Liver (tissue), 9 donors: ENCODE measurements around the gene CNIH1. TPM values are rescaled to one million over a fixed set of nuclear protein-coding genes. Genes with fewer than 3 reads are reported as not detected.
"Not testable (repeated sequence)": the region's sequence is repeated elsewhere in the genome, so short reads cannot be mapped to it uniquely, and the experiment has no call there.

ENCODE experiments used
- DNase-seq: peaks from one replicate; pipeline ENCODE4 v3.0.0-alpha.2; 2017; ENCODE audit warnings: low spot score
- H3K27ac ChIP-seq, 2 donors: one replicate each; pipeline ENCODE4 v1.7.0; 2013; ENCODE audit warnings: inconsistent platforms in 2 of 2, low read length in 2 of 2, control low read depth in 1 of 2, low read depth in 1 of 2, mild to moderate bottlenecking in 1 of 2
- H3K27me3 ChIP-seq, 4 donors: one replicate each; pipeline versions ENCODE4 v1.6.1 to v1.7.0; 2013; ENCODE audit warnings: low read length in 3 of 4, inconsistent platforms in 1 of 4, mild to moderate bottlenecking in 1 of 4, moderate library complexity in 1 of 4; ENCODE audit not compliant: control insufficient read depth in 4 of 4, insufficient read depth in 4 of 4
- H3K36me3 ChIP-seq, 4 donors: one replicate each; pipeline versions ENCODE4 v1.6.1 to v1.7.0; 2013; ENCODE audit warnings: low read length in 3 of 4, mild to moderate bottlenecking in 3 of 4, low read depth in 1 of 4, moderate library complexity in 1 of 4; ENCODE audit not compliant: control insufficient read depth in 4 of 4, insufficient read depth in 3 of 4
- H3K4me1 ChIP-seq, 4 donors: one replicate each; pipeline versions ENCODE4 v1.6.1 to v1.7.0; 2013; ENCODE audit warnings: low read length in 3 of 4, mild to moderate bottlenecking in 3 of 4, moderate library complexity in 1 of 4; ENCODE audit not compliant: control insufficient read depth in 4 of 4, insufficient read depth in 4 of 4
- H3K4me3 ChIP-seq, 3 donors: one replicate each; pipeline versions ENCODE4 v1.6.1 to v1.7.0; 2013; ENCODE audit warnings: low read length in 3 of 3, control low read depth in 1 of 3, low read depth in 1 of 3, mild to moderate bottlenecking in 1 of 3
- H3K9ac ChIP-seq, 2 donors: one replicate each; pipeline ENCODE4 v1.7.0; 2013; ENCODE audit warnings: low read length in 2 of 2, mild to moderate bottlenecking in 2 of 2, moderate library complexity in 2 of 2, control low read depth in 1 of 2, low read depth in 1 of 2
- H3K9me3 ChIP-seq, 4 donors: one replicate each; pipeline versions ENCODE4 v1.6.1 to v1.7.0; 2013; ENCODE audit warnings: low read length in 3 of 4; ENCODE audit not compliant: control insufficient read depth in 4 of 4
- FOXA2 ChIP-seq: IDR thresholded peaks from 2 replicates; pipeline ENCODE4 v1.6.1; 2016; ENCODE audit warnings: antibody characterized with exemption
- GABPA ChIP-seq, 2 donors: IDR thresholded peaks in 1 of 2; conservative IDR thresholded peaks in 1 of 2; 2 replicates each; pipeline ENCODE4 v1.6.1; 2016; ENCODE audit warnings: antibody characterized with exemption in 2 of 2, mild to moderate bottlenecking in 1 of 2, moderate library complexity in 1 of 2
- HNF4A ChIP-seq, 2 donors: conservative IDR thresholded peaks; 2 replicates each; pipeline ENCODE4 v1.6.1; 2016; ENCODE audit warnings: antibody characterized with exemption in 2 of 2, mild to moderate bottlenecking in 2 of 2
- HNF4G ChIP-seq: IDR thresholded peaks from 2 replicates; pipeline ENCODE4 v1.6.1; 2016; ENCODE audit warnings: antibody characterized with exemption
- JUND ChIP-seq, 2 donors: IDR thresholded peaks; 2 replicates each; pipeline ENCODE4 v1.6.1; 2016; ENCODE audit warnings: antibody characterized with exemption in 2 of 2
- NR2F2 ChIP-seq: IDR thresholded peaks from 2 replicates; pipeline ENCODE4 v1.6.1; 2016; ENCODE audit warnings: antibody characterized with exemption
- REST ChIP-seq: IDR thresholded peaks from 2 replicates; pipeline ENCODE4 v1.6.1; 2016; ENCODE audit warnings: antibody characterized with exemption, mild to moderate bottlenecking
- RXRA ChIP-seq, 2 donors: IDR thresholded peaks; 2 replicates each; pipeline ENCODE4 v1.6.1; 2017 to 2018; ENCODE audit warnings: antibody characterized with exemption in 2 of 2, mild to moderate bottlenecking in 1 of 2
- SP1 ChIP-seq: IDR thresholded peaks from 2 replicates; pipeline ENCODE4 v1.6.1; 2018; ENCODE audit warnings: antibody characterized with exemption, mild to moderate bottlenecking
- YY1 ChIP-seq: IDR thresholded peaks from 2 replicates; pipeline ENCODE4 v1.6.1; 2016; ENCODE audit warnings: antibody characterized with exemption, mild to moderate bottlenecking
- ZBTB33 ChIP-seq: IDR thresholded peaks from 2 replicates; pipeline ENCODE4 v1.6.1; 2016; ENCODE audit warnings: antibody characterized with exemption
- WGBS: extraction: QIAGEN DNeasy Blood & Tissue Kit; methylation state at CpG from one replicate; pipeline ENCODE4 v1.1.7; 2013; 5-methylcytosine and 5-hydroxymethylcytosine counted together
- polyA plus RNA-seq, 2 donors: library from polyadenylated mRNA; stranded (reverse) in 1 of 2; unstranded in 1 of 2; fragments of 200-250 nt in 1 of 2; fragments of >200 nt in 1 of 2; fragmentation: Nextera tagmentation in 1 of 2; extraction: Ambion mirVana in 1 of 2; gene quantifications; one replicate each; pipeline versions ENCODE4 v1.2.1 to v1.2.3, GENCODE V29; 2013 to 2015
- total RNA-seq, 2 donors: library from RNA; depleted of rRNA; stranded (reverse); fragments of >200 nt; gene quantifications; one replicate each; pipeline ENCODE4 v1.2.3, GENCODE V29; 2014
- donor health status: healthy.
- donor health status: healthy.
- donor health status: healthy.
- donor health status: healthy.
- donor health status: healthy.

The CNIH1 gene
- total and polyA plus RNA-seq, 4 donors = 33.9 to 193 (median 116) TPM

GRCh38 chr14:54383835-54384234 lies 57.3 kb downstream of the CNIH1 start:
- Histone ChIP-seq H3K36me3 (no peaks in the 10 kb centered on the region), H3K27ac (no peak overlapping the region), H3K9me3 (peaks cover 0 to 1% (median 0%) of the 10 kb centered on the region in 4 donors), H3K27me3 (no peaks in the 10 kb centered on the region), H3K9ac (no peak overlapping the region), H3K4me1 (no peaks in the 10 kb centered on the region), H3K4me3 (no peak overlapping the region)
- TF ChIP-seq HNF4G (no peak), GABPA (IDR thresholded peaks at IDR 0.05 in 1 of 2, conservative IDR thresholded peaks at IDR 0.05 in 1 of 2) (no peak), FOXA2 (no peak), JUND (IDR thresholded peaks at IDR 0.05) (no peak), RXRA (IDR thresholded peaks at IDR 0.05) (no peak)
- no peak for DNase-seq
- WGBS = 92% methylated on average over 4 of the region's 4 CpGs

- no peak overlapping the region for H3K9ac ChIP-seq
- H3K4me1 ChIP-seq = no peaks in the 10 kb centered on the region
- H3K27ac ChIP-seq = no peak overlapping the region
- H3K27me3 ChIP-seq = no peaks in the 10 kb centered on the region
- H3K36me3 ChIP-seq = no peaks in the 10 kb centered on the region
- DNase-seq = no peak
- H3K4me3 ChIP-seq = no peak overlapping the region
- H3K9me3 ChIP-seq = peaks cover 0 to 1% (median 0%) of the 10 kb centered on the region in 4 donors
- TF ChIP-seq ZBTB33 (no peak), HNF4A (conservative IDR thresholded peaks at IDR 0.05) (no peak), NR2F2 (no peak)
These were observed 59.4 kb downstream of the CNIH1 start for GRCh38 chr14:54381821-54382220.

GRCh38 chr14:54380558-54380957 lies 60.6 kb downstream of the CNIH1 start:
- WGBS = 69% methylated on average over 3 of the region's 3 CpGs
- H3K27ac ChIP-seq, H3K36me3 ChIP-seq, H3K27me3 ChIP-seq, DNase-seq, H3K9me3 ChIP-seq, H3K4me3 ChIP-seq, H3K9ac ChIP-seq, H3K4me1 ChIP-seq: not testable (repeated sequence)

- H3K36me3 ChIP-seq, H3K27ac ChIP-seq, H3K4me1 ChIP-seq, H3K9ac ChIP-seq, DNase-seq, H3K9me3 ChIP-seq, H3K27me3 ChIP-seq, H3K4me3 ChIP-seq: not testable (repeated sequence)
- WGBS = 85% methylated on average over 5 of the region's 5 CpGs
These were observed 62.3 kb downstream of the CNIH1 start for GRCh38 chr14:54378893-54379292.

GRCh38 chr14:54377501-54377900 lies 63.7 kb downstream of the CNIH1 start:
- Histone ChIP-seq H3K36me3 (no peaks in the 10 kb centered on the region), H3K4me1 (peaks cover 0 to 3% (median 0%) of the 10 kb centered on the region in 4 donors), H3K4me3 (no peak overlapping the region), H3K9ac (no peak overlapping the region), H3K9me3 (peaks cover 0 to 1% (median 0%) of the 10 kb centered on the region in 4 donors), H3K27ac (no peak overlapping the region), H3K27me3 (no peaks in the 10 kb centered on the region)
- no peak for DNase-seq
- TF ChIP-seq SP1 (no peak), FOXA2 (no peak), GABPA (IDR thresholded peaks at IDR 0.05 in 1 of 2, conservative IDR thresholded peaks at IDR 0.05 in 1 of 2) (no peak), RXRA (IDR thresholded peaks at IDR 0.05) (no peak), REST (no peak), YY1 (no peak), ZBTB33 (no peak)
- 52% methylated on average over 7 of the region's 7 CpGs for WGBS
